Right ventricle myocardium inferior (tissue), 1 donor: Measurements from ENCODE around the gene TMPRSS7. TPM values are rescaled to one million over a fixed set of nuclear protein-coding genes. Genes with fewer than 3 reads are reported as not detected.
"Not testable (repeated sequence)": the region's sequence is repeated elsewhere in the genome, so short reads cannot be mapped to it uniquely, and the experiment has no call there.

Experiments
- ATAC-seq: fragments of 200-7000 bp; cut with Tn5 transposase; one replicate; pipeline ENCODE4 v1.9.1; 2020; ENCODE audit warnings: mild to moderate bottlenecking, moderate library complexity
- DNase-seq: peaks from one replicate; pipeline ENCODE4 v3.0.0; 2021; ENCODE audit errors: missing footprints
- intact Hi-C: fragments of 100-400 bp; cut with DNase I; formaldehyde crosslinking; loops from one replicate; pipeline ENCODE4 v1.11.0; 2022
- total RNA-seq: library from RNA; stranded (reverse); fragmentation: NEBNext Ultra II Directional; extraction: Animal tissue kit (Norgen Biotek cat#: 25700); gene quantifications from one replicate; pipeline ENCODE4 v1.2.1, GENCODE V29; 2021
- donor health status: DM: no; HTN: yes; CAD: no; lungs with severe emphysema.

Gene TMPRSS7
- total RNA-seq, 1 donor from 2014 or later = not detected

DNA sequence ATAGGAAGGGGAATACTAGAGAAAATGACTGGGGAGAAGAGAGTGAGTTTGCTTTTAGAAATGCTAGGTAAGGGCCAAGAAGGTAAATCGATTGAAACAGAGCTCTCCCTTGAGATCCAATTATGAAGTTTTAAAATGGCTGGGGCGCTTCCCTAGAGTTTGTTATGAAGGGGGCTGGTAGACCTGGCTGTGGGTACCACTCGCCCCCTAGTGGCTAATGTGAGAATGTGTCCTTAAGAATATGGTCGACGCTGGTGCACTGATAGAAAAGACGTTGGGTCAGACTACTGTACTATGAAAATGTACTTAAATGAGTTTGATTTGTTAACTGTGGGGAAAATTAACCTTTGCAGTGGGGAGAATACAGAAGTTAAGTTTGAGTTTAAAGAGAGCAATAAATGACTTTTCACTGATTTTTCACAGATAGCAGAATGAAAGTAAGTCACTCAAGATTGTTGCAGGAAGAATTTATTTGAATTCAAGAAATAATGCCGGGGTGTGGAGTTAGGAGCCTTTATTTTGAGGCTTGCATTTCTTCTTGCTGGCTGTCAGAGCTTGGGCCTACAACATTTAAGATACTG, 9.2 kb downstream of the TMPRSS7 start:
- intact Hi-C loops = loop anchor here (2.0 kb wide), 3 partner anchors 31 to 375 kb away; no protein-coding TSS in a partner anchor
- ATAC-seq = peak; percentile 87
- no peak for DNase-seq

DNA sequence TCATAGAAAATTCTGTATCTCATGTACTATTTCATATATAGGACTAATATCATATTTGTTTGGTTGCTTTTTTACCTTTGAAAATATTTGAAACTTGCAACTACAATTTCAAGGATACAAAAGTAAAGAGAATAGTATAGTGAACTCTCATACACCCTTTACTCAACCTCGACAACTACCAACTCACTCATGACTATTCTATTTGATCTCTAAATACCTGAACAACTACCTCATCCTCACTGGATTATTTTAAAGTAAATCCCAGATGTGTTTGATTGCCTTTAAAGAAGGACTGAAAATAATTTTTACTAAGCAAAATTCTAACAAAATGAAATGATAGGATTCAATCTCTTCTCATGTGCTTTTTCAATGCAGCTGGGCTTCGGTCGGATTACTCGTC, 12.1 kb downstream of the TMPRSS7 start:
- ATAC-seq (no peak), DNase-seq (no peak)
- intact Hi-C loops = no loop called here

DNA sequence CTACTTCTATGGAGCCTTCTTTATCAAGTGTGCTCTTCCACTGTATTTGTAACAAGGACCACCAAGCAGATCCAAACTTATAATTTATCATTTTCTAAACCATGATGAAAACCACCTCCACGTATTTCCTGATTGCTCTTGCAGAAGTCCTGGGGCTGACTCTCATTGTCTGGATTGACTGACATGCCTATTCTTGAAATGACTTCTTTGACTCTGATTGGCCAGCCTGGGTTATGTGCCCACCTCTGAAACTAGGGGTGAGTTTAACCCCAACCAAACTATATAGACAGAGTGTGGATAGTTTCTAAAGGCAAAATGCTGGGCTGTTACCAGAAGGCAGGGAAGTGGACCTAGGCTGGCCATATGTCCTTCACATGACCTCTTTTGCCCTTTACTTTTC, 12.7 kb downstream of the TMPRSS7 start:
- ATAC-seq (no peak), DNase-seq (no peak)
- intact Hi-C loops = no loop called here

DNA sequence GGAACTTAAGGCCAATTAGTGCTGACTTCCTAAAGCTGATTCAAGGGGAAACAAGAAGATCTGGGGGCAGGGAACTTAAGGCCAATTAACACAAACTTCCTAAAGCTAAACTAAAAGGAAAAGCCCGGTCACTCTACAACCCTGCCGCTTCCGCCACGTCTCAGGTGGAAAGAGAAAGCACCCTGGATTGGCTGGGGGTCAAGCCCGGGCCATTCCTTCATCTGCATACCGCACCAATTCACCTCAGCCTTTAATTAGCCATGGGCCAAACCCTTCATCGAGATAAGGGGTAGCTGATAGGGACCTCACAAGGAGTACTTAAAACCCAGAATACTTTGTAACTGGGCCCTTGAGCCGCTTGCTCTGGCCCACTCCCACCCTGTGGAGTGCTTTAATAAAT, 14.4 kb downstream of the TMPRSS7 start:
- ATAC-seq (no peak), DNase-seq (no peak)
- intact Hi-C loops = no loop called here

DNA sequence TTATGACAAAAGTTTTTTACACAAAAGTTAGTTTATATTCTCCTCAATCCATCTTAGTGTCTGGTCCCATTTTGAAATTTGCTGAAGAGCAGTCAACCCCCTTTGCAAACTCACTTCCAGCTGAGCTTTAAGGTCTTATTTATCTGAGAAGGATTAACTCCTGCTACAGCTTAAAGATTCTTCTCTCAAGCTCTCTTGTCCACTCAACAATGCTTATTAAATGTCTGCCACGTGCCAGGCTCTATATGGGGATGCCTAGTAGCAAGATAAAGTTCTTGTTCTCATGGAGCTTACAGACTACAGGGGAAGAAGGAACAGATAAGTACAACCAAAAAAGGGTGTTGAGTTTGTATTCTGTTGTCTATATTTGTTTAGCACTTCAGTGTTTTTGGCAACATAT, 18.7 kb downstream of the TMPRSS7 start:
- intact Hi-C loops = no loop called here
- no peak for ATAC-seq
- no peak for DNase-seq

DNA sequence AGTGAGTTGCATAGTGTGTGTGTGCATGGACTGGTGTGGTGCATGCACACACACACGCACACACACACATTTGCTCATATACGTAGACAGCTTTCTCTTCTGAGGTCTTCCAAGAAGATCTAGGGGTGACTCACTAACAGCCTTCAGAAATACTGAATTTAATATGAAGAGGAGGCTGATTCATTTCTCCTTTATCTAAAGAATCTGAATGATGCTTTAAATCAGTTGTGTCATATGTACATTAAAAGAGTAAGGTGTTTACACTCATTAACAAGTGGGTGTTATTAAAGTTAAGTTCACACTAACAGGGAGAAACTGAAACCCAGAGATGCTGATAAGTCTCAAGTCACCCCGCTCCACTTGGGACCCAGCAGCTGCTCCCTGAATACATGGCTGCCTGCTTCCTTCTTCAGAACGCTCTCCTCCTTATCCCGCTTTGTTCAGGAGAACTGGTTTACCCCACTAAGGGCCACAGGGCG, 22.0 kb downstream of the TMPRSS7 start:
- DNase-seq (no peak), ATAC-seq (no peak)
- intact Hi-C loops = no loop called here

DNA sequence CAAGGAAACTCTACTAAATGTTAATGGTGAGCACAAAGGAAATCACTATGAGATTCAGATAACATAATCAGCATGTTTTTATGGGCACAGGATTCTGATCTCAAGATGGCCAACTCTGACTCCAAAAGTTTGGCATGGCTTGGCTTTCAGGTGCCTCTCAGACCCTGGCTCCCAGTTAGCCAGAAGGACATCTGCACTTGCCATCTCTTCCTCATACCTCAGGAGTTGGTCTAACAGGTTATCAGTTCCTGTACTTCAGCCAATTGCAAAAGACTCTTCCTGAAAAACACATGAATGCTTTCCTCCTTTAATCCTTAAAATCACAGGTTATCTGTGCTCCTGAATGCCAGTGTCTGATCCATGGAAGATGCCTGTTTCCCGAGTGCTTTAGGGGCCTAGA, 25.0 kb downstream of the TMPRSS7 start:
- intact Hi-C loops = no loop called here
- DNase-seq (no peak), ATAC-seq (no peak)

DNA sequence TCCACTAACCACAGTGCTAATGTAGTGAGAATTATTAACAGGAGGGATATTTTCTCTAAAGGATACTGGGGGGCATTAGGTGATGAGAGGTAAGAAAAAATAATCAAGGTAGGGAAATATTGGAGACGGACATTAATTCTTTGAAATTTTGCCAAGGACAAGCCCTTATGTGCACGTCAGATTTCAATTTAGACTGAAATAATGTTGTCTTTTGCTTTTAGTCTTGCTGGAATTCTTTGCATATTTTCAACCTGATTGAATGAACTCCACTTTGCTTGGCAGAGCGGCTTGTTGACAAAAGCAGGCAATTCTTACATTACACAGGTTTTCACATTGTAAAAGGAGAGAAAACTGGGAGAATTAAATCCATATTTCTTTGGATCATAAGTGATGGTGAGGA, 26.6 kb downstream of the TMPRSS7 start:
- ATAC-seq (no peak), DNase-seq (no peak)
- intact Hi-C loops = no loop called here

DNA sequence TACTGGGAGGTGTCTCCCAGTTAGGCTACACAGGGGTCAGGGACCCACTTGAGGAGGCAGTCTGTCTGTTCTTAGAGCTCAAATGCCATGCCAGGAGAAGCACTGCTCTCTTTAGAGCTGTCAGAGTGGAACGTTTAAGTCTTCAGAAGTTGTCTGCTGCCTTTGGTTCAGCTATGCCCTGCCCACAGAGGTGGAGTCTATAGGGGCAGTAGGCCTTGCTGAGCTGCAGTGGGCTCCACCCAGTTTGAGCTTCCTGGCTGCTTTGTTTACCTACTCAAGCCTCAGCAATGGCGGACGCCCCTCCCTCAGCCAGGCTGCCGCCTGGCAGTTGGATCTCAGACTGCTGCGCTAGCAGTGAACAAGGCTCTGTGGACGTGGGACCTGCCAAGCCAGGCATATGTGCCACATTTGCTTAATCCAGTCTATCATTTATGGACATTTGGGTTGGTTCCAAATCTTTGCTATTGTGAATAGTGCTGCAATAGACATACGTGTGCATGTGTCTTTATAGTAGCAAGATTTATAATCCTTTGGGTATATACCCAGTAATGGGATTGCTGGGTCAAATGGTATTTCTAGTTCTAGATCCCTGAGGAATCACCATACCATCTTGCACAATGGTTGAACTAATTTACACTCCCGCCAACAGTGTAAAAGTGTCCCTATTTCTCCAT, 38.0 kb downstream of the TMPRSS7 start:
- ATAC-seq, intact Hi-C loops, DNase-seq: not testable (repeated sequence)

DNA sequence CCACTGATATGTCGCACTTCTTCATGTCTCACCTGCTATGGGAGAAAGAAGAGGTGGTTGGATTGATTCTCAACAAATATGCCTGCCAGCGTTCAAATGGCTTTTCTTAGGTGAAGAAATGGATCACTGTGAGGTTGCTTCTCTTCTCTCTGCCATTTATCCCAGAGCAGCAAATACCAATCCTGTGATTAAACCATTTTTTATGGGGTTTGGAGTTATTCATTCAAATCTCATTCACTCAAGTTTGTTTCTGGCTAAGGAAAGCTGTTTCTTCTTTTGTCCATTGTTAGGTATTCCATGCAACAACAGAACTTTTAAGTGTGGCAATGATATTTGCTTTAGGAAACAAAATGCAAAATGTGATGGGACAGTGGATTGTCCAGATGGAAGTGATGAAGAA, 39.5 kb downstream of the TMPRSS7 start:
- no peak for ATAC-seq
- intact Hi-C loops = no loop called here

DNA sequence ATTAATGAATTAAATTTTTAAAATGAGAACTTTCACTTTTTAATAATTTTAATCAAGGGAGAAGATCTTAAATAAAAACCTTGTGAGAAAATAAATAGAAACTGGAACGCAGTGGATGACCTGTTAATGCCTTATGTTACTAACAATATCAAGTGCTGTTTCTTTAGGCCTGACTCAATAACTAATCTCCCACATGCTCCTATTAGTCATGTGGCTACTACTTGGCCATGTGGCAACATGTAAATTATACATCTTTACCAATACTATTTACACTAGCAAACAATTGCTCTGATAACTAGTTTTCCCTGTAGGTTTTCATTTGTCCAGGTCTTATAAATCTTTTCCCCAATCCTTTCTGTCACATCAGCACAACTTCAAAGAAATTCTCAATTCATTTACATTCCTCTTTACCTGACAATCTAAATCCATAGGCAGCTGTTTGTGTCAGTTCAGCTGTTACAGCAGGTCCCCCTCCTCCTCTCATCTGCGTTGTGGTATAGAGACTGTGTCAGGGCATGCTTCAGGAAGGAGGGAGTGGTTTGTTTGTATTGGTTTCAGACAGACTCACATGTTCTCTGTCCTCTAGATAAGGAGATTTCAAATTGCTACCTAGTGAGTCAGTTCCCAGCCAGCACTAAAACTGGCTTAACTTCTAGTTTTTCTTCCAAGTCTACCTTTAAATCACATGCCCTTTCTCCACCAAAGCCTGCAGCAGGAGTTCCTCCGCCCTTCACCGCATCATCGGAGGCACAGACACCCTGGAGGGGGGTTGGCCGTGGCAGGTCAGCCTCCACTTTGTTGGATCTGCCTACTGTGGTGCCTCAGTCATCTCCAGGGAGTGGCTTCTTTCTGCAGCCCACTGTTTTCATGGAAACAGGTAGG, 40.3 kb downstream of the TMPRSS7 start:
- ATAC-seq = no peak
- intact Hi-C loops = no loop called here
- DNase-seq = no peak

More for the DNA sequence above, 39.5 kb downstream of the TMPRSS7 start:
- no peak for DNase-seq

DNA sequence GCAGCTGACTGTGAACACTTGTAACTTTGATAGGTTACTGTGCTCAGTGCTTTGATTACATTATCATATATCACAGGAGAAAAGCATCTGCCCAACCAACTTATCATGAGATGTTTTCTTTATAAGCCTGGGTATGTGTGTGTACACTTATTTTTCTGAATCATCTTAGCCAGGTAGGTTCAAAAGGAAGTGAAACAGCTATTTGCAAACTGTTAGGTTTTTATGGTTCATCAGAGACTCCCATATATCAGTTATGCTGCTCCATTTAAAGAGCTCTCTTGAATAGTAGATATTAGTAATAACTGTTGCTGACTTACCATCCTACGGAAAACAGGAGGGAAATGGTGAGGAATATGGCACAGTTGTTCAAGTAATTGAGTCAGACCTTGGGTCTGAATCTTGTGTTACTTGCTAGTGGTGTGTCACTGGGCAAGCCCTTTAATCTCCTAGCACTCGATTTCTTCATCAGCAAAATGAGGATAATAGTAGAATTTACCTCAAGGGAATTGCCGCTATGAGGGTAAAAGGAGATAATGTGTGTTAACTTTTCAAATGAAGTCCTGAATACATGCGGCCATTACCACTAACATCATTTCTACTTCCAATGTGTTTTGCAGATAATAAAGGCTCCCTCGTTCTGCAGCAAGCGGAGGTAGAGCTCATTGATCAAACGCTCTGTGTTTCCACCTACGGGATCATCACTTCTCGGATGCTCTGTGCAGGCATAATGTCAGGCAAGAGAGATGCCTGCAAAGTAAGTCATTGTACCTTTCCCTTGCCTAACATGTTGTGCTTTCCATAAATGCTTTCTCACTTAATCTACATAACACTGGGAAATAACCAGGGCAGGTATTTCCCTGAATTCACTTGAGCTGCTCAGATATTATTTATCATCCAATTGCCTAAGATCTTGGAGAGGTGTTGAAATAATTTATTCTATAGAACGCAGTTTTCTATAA, 43.9 kb downstream of the TMPRSS7 start:
- DNase-seq = no peak
- intact Hi-C loops = no loop called here
- no peak for ATAC-seq

DNA sequence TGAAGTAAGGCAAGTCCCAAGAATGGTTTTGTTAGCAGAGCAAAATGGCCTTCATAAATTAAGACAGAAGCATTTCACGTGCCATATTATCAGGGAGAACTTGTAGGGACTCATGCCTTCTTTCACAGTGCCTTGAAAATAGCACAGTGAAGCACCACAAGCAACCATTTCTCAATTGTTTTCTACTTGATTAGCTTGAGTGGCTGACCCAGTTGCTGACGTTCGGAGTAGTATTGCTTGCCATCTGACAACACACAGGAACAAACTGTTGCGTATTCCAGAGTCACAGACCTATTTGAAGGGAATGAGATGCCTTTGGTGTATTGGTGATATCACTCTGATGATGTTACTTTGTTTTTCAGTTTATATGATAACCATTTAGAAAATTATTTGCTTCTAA, 48.7 kb downstream of the TMPRSS7 start:
- DNase-seq = no peak

DNA sequence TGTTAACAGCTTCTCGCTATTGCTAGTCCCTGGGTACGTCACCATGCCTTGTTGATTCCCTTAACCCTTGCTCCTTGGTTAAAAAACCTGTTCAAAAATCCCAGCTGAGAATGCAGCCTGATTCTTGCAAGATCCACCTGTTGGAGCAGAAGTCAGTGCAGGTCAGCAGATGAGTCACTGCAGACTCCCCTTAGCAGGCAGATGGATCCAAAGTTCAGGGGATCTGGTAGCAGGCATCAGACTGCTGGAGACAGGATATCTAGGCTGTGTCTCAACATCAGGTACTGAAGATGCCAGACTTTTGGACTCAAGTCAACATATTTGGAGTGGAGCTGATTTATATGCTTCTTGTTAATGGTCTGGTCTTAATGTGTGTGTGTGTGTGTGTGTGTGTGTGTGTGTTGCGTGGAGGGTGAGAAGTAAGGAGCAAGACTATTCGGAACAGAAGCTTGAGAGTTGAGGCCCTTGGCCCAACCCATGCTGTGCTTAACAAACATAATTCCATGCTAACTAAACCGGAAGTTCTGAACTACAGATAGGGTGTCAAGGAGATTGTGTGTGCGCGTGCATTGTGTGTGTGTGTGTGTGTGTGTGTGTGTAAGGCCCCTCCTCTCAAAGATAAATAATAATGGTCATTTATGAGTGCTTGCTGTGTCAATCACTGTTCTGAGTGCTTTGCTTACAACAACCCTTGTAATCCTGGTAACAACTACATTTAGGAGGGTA, 50.6 kb downstream of the TMPRSS7 start:
- ATAC-seq (no peak), DNase-seq (no peak)
- intact Hi-C loops = no loop called here

More for the DNA sequence above, 48.7 kb downstream of the TMPRSS7 start:
- ATAC-seq = no peak
- intact Hi-C loops = no loop called here

DNA sequence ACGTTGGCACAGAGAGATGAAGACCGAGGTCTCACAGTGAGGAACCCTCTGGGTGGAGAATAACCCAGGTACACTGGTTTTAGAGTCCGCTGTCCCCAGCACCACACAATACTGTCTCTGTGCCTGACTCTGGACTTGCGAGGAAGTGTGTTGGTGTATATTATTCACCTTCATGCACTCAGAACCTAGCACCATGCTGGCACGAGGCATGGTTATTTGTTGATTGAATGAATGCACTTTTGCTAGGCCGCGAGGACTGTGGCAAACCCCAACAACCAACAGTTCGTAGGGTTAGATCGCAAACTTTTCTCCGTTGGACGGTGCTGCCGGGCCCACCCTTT, 51.2 kb downstream of the TMPRSS7 start:
- intact Hi-C loops = no loop called here
- DNase-seq (no peak), ATAC-seq (peak; percentile 14)

DNA sequence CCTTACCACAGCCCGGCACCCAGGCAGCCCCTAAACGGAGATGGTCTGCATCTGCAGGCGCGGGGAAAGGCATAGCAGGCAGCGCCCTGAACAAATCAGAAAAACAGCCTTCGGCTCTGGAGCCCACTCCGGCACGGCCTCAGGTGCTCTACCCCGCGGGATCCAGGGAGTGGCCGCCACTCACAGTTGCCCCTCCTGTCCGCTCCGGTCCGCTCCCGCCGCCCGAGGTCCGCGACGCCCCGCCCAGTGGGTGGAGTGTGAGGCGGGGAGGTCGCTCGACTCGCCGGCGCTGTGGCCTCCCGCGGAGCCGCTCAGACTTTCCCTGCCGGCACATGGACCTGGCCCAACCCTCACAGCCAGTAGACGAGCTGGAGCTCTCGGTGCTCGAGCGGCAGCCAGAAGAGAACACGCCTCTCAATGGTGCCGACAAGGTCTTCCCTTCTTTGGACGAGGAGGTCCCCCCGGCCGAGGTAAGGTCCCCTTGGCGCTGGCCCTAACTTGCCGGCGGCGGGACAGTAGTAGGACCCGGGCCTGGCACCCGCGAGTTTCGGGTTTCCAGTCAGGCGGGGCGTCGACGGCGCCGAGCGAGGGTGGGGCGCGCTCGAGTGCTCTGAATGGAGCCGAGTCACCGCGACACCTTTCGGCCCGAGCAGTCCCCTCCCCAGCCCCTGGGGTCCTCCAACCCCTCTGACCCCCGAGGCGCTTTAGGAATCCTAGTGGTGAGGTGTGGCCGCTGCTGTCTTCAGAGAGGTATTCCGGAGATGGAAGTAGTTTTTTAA, 51.7 kb downstream of the TMPRSS7 start, which contains the start of gene C3orf52:
Gene C3orf52, plus strand, starts transcription at position 314 of the 779 bp plus-strand sequence. Its CDS starts 19 bp downstream, at position 333.
- intact Hi-C loops = no loop called here
- peak; percentile 89 for DNase-seq
- peak; percentile 97 for ATAC-seq

DNA sequence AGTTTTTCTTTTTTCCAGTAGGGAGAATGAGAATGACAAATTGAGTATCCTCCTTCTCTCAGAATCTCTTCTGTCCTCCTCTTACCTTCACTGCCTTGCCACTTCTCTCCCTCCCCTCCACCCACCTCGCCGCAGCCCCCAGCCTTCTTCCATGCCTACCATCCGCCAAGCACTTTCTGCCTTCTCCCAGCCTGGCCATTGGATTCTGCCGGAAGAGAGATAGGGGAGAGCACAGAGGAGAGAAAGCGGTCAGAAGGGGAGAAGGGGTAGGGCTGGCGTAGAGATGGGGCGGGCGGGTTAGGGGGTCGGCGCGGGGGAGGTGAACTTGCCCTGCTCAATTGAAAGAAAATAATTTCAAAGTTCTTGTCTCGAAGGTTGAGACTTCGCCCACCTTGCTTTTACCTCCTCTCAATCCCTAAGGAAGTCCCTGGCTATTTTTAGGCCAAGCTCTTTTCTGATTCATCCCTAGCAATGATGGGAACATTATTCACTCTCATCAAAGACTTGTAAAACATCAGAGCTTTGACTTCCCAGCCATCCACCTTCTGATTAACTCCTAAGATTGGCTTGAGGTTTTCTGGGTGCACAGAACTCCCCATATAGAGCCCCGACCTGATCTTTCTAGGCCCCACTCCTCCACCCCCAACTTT, 52.5 kb downstream of the TMPRSS7 start:
- intact Hi-C loops = no loop called here
- DNase-seq = no peak
- no peak for ATAC-seq
